GM12865 (cell line): ENCODE results near the gene RASA2.

Source experiments
- DNase-seq: peaks from one replicate; pipeline ENCODE4 v3.0.0; 2010; ENCODE audit warnings: low read depth
- H3K4me3 ChIP-seq: 2 replicates; pipeline ENCODE4 v1.5.1; 2011; ENCODE audit warnings: mild to moderate bottlenecking, low read depth, low read length, control low read depth
- TF ChIP-seq, protein P1 (sequence below): IDR thresholded peaks from 2 replicates; pipeline ENCODE4 v1.5.1; 2011; ENCODE audit warnings: low read length, control low read depth, low read depth, inconsistent platforms; ENCODE audit not compliant: insufficient read depth; ENCODE audit errors: missing control alignments

Gene RASA2

GRCh38 chr3:141500397-141500796 is 13.6 kb downstream of the RASA2 start:
- TF ChIP-seq, protein P1, sequence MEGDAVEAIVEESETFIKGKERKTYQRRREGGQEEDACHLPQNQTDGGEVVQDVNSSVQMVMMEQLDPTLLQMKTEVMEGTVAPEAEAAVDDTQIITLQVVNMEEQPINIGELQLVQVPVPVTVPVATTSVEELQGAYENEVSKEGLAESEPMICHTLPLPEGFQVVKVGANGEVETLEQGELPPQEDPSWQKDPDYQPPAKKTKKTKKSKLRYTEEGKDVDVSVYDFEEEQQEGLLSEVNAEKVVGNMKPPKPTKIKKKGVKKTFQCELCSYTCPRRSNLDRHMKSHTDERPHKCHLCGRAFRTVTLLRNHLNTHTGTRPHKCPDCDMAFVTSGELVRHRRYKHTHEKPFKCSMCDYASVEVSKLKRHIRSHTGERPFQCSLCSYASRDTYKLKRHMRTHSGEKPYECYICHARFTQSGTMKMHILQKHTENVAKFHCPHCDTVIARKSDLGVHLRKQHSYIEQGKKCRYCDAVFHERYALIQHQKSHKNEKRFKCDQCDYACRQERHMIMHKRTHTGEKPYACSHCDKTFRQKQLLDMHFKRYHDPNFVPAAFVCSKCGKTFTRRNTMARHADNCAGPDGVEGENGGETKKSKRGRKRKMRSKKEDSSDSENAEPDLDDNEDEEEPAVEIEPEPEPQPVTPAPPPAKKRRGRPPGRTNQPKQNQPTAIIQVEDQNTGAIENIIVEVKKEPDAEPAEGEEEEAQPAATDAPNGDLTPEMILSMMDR: no peak
- H3K4me3 ChIP-seq: no peak overlapping the region
- DNase-seq: no peak

GRCh38 chr3:141505166-141505565 is 18.3 kb downstream of the RASA2 start:
- TF ChIP-seq, protein P1: no peak
- H3K4me3 ChIP-seq: no peak overlapping the region
- no peak for DNase-seq

GRCh38 chr3:141506071-141506470 is 19.2 kb downstream of the RASA2 start:
- no peak overlapping the region for H3K4me3 ChIP-seq
- DNase-seq: no peak
- TF ChIP-seq, protein P1: no peak

DNA sequence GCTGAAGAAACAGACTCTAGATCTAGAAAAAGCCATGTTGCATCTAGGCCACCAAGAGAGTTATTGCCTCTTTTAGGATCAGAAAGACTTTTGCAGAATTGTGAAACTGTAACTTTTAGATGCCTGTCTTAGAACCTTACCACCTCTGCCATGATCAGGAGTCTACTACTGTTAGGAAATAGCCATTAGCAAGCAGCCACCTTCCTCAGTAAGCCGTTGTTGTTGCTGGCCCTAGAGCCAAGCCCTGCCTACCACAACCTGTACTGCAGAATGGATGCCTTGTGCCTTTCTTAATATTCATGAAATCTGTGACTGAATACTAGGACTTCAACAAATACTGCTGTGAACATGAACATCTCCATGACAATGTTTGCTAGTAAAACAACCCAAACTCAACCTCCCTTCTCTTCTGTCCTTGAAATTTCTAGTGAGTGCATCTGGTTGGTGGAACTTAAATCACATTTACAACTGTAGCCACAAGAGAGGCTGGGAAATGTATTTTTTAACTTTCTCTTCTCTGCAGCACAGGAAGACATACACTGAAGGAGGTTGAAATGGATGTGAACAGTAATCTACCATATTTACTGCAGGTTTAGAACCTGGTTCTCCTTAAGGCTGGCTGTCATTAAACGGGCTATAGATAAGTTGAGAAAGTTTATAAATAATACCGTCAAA is 20.7 kb downstream of the RASA2 start:
- no peak for DNase-seq
- H3K4me3 ChIP-seq: no peak overlapping the region
- TF ChIP-seq, protein P1: no peak

DNA sequence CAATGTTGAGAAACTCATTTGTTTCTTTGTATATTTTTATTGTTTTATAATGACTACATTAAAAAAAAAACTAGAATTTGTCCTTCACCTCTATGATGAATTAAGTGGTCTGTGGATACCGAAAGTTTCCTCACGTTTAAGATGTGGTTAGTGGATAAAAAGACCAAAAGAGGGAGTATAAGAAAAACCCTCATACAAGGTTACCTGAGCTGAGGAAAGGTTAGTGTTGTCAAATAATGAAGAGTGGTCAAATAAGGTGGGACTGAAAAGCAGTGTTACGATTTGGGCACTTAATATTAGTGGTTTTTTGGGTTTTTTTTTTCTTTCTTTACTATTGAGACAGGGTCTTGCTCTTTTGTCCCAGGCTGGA is 21.2 kb downstream of the RASA2 start:
- H3K4me3 ChIP-seq: no peak overlapping the region
- TF ChIP-seq, protein P1: no peak
- no peak for DNase-seq

GRCh38 chr3:141511361-141511760 is 24.5 kb downstream of the RASA2 start:
- TF ChIP-seq, protein P1: no peak
- no peak overlapping the region for H3K4me3 ChIP-seq

GRCh38 chr3:141514382-141514781 is 27.6 kb downstream of the RASA2 start:
- TF ChIP-seq, protein P1: no peak
- H3K4me3 ChIP-seq: no peak overlapping the region
- DNase-seq: no peak

More at GRCh38 chr3:141511361-141511760, 24.5 kb downstream of the RASA2 start:
- no peak for DNase-seq
